D341Med (cell line): ENCODE results near the gene RGS19.

Experiments
- DNase-seq: peaks from one replicate; pipeline ENCODE4 v3.0.0; 2012; ENCODE audit warnings: low spot score

Gene RGS19

GRCh38 chr20:64048402-64049044, 30.8 kb downstream of the RGS19 start:
- DNase-seq: peak; percentile 72

DNA sequence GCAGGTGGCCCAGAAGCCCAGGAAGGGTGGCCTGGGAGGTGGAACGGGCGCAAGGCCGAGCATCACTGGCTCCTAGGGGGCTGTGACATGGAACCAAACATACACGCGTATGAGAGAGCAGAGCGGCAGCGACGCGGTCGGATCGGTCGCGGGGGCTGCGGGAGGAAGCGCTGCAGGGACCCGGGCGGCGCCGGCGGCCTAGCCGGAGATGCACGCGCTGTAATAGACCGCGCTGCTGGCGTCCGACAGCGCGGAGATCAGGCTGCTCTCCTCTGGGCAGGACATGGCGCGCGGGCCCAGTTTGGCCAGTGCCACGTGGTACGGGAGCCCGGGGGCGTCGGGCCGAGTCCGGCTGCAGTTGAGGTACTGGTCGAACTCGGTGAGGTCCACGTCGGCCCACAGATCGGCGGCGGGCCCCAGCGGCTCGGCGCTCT, 31.3 kb downstream of the RGS19 start:
- DNase-seq: no peak

DNA sequence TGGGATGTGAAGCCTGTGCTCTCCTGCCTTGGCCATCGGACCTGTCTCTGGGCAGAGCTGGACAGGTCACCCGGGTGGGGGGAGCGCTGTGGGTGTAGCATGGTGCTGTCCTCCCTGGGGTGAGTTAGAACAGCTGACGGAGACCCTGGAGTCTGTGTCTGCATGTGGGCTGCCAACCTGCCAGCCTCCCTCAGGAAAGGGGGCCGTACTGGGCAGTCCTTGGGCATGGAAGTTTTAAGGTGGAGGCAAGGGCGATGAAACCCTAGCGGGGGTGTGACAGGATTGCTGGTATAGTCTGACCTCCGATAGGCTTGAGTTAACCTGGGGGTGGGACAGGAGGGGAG, 32.3 kb downstream of the RGS19 start:
- no peak for DNase-seq

- no peak for DNase-seq
Observed at GRCh38 chr20:64045346-64046011, 33.8 kb downstream of the RGS19 start.

GRCh38 chr20:64044484-64045247, 34.7 kb downstream of the RGS19 start:
- DNase-seq: no peak

GRCh38 chr20:64043768-64044167, 35.5 kb downstream of the RGS19 start:
- no peak for DNase-seq

GRCh38 chr20:64042054-64042781, 37.1 kb downstream of the RGS19 start:
- no peak for DNase-seq

GRCh38 chr20:64041781-64042053, 37.6 kb downstream of the RGS19 start:
- no peak for DNase-seq

- DNase-seq: no peak
Observed at GRCh38 chr20:64041040-64041780, 38.1 kb downstream of the RGS19 start.

DNA sequence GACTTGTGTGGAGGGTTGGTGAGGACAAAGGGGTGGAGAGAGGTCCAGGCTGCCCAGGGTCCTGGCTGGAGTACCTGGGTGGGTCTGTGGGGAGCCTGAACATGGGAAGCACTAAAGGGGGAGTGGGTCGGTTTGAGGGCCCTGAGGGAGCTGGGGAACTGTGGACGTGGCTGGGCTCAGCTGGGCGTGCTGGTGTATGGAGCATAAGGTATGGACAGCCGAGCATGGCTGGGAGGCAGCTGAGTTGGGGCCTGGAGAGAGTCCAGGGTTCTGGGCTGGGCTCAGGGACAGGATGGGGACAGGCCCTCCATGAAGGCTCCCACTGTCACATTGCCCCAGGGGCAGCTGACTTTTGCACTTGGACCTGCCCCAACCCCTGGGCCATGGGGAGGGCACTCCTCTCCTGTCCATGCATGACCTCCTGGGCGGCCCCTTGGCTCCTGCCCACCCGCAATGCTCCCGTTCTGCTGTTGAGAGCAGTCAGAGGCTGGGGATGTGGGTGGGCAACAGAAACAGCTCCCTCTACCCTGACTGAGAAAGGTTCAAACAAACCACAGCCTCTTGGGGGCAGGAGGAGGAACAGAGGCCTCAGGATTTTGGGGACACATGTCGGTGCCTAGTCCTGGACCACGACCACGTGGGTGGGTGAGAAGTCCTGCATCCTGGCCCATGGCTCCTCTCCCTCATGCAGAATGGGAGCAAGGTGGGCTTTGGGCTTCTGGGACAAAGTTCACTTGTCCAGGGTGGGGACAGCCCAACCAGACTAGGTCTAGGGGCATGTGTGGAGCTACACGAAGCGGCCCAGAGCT, 38.9 kb downstream of the RGS19 start:
- DNase-seq: no peak

DNA sequence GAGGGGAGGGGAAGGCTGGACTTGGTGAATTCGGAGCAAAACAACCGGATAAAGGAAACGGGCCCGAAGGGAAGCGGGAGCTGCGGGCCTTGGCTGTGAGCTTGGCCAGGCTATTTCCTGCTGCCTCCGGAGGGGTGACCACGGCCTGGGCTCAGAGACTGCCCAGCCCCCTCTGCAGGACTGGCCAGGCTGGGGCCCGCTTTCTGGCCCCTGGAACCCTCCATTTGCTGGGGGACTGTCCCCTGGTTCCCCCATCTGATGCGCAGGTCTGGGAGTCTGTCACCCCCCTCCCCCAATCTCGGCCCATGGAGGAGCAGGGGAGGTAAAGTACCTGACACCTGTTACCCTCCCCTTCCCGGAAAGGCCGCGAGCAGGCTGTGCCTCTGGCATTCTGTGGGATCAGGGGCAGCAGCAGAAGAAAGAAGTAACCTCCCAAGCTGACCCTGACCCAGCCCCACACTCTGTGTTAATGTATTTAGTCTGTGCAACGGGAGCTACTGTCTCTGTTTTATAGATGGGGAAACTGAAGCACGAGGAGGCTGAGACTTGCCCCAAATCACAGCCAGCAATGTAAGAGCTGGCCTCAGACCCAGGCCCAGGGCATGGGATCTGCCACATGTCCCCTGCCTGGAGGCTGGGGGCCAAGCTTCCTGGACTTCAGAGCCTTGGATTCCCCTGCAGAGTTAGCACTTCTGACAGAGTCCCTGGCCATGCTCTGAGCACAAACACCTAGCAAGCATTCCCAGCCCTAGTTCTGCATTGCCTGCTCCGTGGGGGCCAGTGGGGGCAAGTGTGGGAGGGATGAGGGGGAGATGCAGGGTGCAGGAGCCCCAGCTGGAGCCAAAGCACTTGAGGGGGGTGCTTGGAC, 39.8 kb downstream of the RGS19 start:
- no peak for DNase-seq

- peak; percentile 95 for DNase-seq
Observed at GRCh38 chr20:64038565-64039292, 40.6 kb downstream of the RGS19 start.

- no peak for DNase-seq
Observed at GRCh38 chr20:64038224-64038564, 41.1 kb downstream of the RGS19 start.

GRCh38 chr20:64037498-64038213, 41.7 kb downstream of the RGS19 start:
- DNase-seq: no peak

- DNase-seq: no peak
Observed at GRCh38 chr20:64037199-64037497, 42.2 kb downstream of the RGS19 start.

GRCh38 chr20:64036346-64037198, 42.7 kb downstream of the RGS19 start:
- DNase-seq: no peak

GRCh38 chr20:64035933-64036345, 43.4 kb downstream of the RGS19 start, which contains the start of gene C20orf204:
Gene C20orf204, plus strand, starts transcription at chr20:64036182. Its CDS starts 142 bp downstream, at chr20:64036324.
- DNase-seq: no peak
